ENCODE results near the gene FAM81A. TPM values are rescaled to one million over a fixed set of nuclear protein-coding genes. Genes with fewer than 3 reads are reported as not detected.

The FAM81A gene
- total and polyA plus RNA-seq, 4 donors = under 0.01 to 0.13 (median 0.07) TPM

DNA sequence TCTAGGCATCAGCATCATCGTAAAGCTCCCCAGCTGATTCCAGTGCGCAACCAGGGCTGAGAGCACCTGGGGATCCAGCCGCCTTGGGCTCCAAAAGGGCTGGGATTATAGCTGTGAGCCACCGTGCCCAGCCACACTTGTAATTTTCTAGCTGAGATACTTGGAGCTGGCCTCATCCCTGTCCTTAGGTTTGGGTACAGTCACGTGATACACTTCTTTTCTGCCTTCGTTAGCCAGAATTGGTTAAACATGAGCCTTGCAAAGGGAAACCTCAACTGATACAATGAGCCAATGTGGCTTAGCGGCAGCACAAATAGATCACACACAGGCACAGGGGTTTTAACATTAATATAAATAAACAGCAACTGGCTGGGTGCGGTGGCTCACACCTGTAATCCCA is 103.8 kb downstream of the FAM81A start:
- TF ChIP-seq YY1 (IDR thresholded peaks at IDR 0.05) (no peak), MAX (IDR thresholded peaks at IDR 0.05) (no peak)
- DNase-seq (ENCODE audit: low spot score) = no peak
- Histone ChIP-seq H3K27me3 (ENCODE audit: control insufficient read depth in 4 of 4, insufficient read depth in 4 of 4, low read length in 3 of 4) (no peaks in the 10 kb centered on the region), H3K27ac (ENCODE audit: low read depth in 1 of 2, low read length in 2 of 2) (no peak overlapping the region), H3K4me3 (ENCODE audit: low read depth in 1 of 3, low read length in 3 of 3) (no peak overlapping the region), H3K36me3 (ENCODE audit: control insufficient read depth in 4 of 4, insufficient read depth in 3 of 4, low read depth in 1 of 4, low read length in 3 of 4) (no peaks in the 10 kb centered on the region), H3K9me3 (ENCODE audit: control insufficient read depth in 4 of 4, low read length in 3 of 4) (no peaks in the 10 kb centered on the region), H3K4me1 (ENCODE audit: control insufficient read depth in 4 of 4, insufficient read depth in 4 of 4, low read length in 3 of 4) (peaks cover 0 to 3% (median 0%) of the 10 kb centered on the region in 4 donors), H3K9ac (ENCODE audit: low read depth in 1 of 2, low read length in 2 of 2) (no peak overlapping the region)
- WGBS = 87% methylated on average over 8 of the region's 8 CpGs

DNA sequence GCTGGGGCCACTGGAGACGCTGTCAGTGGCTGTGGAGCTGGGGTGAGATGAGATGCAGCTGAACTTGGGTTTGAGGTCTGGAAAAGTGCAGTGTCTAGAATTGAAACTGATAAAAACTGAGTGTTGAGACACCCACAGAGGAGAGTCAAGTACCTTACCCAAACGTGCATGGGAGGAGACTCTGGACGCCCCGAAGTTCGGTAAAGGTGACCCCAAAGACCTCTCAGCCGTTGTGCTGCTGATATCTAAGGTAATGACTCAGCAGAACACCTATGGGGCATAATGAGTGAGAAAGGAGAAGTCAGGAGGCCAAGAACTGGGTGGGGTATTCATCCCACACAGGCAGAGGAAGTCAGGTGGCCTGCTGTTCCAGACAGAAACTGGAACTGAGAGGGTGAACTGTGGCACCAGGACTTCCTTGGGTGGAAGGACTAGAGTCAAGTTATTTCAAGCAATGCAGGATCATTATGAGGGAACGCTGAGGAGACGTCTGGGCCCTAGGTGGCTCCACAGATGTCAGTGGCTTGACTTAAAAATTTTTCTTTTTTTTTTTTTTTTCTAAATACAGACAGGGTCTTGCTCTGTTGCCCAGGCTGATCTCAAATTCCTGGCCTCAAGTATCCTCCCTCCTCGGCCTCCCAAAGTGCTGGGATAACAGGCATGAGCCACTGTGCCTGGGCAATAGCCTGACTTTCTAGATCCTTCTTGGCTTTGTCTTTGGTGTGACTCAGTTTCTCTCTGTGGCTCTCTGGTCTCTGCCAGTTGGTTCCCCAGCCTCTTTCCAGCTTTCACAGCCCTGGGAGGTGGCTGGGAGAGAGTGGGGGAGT is 105.9 kb downstream of the FAM81A start:
- Histone ChIP-seq H3K4me1 (ENCODE audit: control insufficient read depth in 4 of 4, insufficient read depth in 4 of 4, low read length in 3 of 4) (peaks cover 0 to 3% (median 0%) of the 10 kb centered on the region in 4 donors), H3K27ac (ENCODE audit: low read depth in 1 of 2, low read length in 2 of 2) (no peak overlapping the region), H3K9me3 (ENCODE audit: control insufficient read depth in 4 of 4, low read length in 3 of 4) (no peaks in the 10 kb centered on the region), H3K4me3 (ENCODE audit: low read depth in 1 of 3, low read length in 3 of 3) (no peak overlapping the region), H3K9ac (ENCODE audit: low read depth in 1 of 2, low read length in 2 of 2) (no peak overlapping the region), H3K36me3 (ENCODE audit: control insufficient read depth in 4 of 4, insufficient read depth in 3 of 4, low read depth in 1 of 4, low read length in 3 of 4) (no peaks in the 10 kb centered on the region), H3K27me3 (ENCODE audit: control insufficient read depth in 4 of 4, insufficient read depth in 4 of 4, low read length in 3 of 4) (no peaks in the 10 kb centered on the region)
- no peak for TF ChIP-seq MAX (IDR thresholded peaks at IDR 0.05)
- WGBS = 68% methylated on average over 9 of the region's 9 CpGs
- no peak for DNase-seq (ENCODE audit: low spot score)

DNA sequence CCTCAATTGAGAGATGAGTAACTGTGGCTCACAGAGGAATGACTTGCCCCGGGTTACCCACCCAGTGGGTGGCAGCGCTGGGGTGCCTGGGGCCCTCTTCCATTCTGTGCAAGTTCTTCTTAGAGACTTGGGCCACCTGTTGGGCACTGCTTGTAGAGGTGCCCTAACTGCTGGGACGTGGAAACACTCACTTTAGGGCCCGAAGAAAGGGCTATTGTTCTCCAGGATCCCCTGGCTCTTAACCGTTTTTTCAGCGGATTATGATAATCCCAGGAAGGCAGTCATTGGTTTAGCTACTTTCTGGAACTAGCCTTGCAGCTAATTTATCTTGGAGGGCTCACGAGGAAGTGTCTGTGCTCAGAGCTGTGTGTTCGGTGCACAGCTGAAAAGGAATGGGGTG is 107.6 kb downstream of the FAM81A start:
- WGBS = 78% methylated on average over 8 of the region's 8 CpGs
- Histone ChIP-seq H3K27ac (ENCODE audit: low read depth in 1 of 2, low read length in 2 of 2) (no peak overlapping the region), H3K4me3 (ENCODE audit: low read depth in 1 of 3, low read length in 3 of 3) (no peak overlapping the region), H3K4me1 (ENCODE audit: control insufficient read depth in 4 of 4, insufficient read depth in 4 of 4, low read length in 3 of 4) (peaks cover 0 to 3% (median 0%) of the 10 kb centered on the region in 4 donors), H3K36me3 (ENCODE audit: control insufficient read depth in 4 of 4, insufficient read depth in 3 of 4, low read depth in 1 of 4, low read length in 3 of 4) (no peaks in the 10 kb centered on the region), H3K9ac (ENCODE audit: low read depth in 1 of 2, low read length in 2 of 2) (no peak overlapping the region), H3K9me3 (ENCODE audit: control insufficient read depth in 4 of 4, low read length in 3 of 4) (no peaks in the 10 kb centered on the region), H3K27me3 (ENCODE audit: control insufficient read depth in 4 of 4, insufficient read depth in 4 of 4, low read length in 3 of 4) (no peaks in the 10 kb centered on the region)
- TF ChIP-seq TAF1 (conservative IDR thresholded peaks at IDR 0.05) (no peak), RAD21 (IDR thresholded peaks at IDR 0.05) (no peak), NR2F2 (IDR thresholded peaks at IDR 0.05) (no peak), SP1 (IDR thresholded peaks at IDR 0.05) (no peak), HNF4A (conservative IDR thresholded peaks at IDR 0.05) (no peak), FOXA1 (IDR thresholded peaks at IDR 0.05) (no peak), GABPA (IDR thresholded peaks at IDR 0.05 in 1 of 2, conservative IDR thresholded peaks at IDR 0.05 in 1 of 2) (no peak), FOXA2 (IDR thresholded peaks at IDR 0.05) (no peak), MAX (IDR thresholded peaks at IDR 0.05) (no peak), YY1 (IDR thresholded peaks at IDR 0.05) (no peak), EGR1 (IDR thresholded peaks at IDR 0.05; ENCODE audit: low read depth in 2 of 2) (no peak), ZBTB33 (IDR thresholded peaks at IDR 0.05) (no peak), HNF4G (IDR thresholded peaks at IDR 0.05) (no peak), RXRA (IDR thresholded peaks at IDR 0.05) (no peak)
- TF ChIP-seq, protein P1, sequence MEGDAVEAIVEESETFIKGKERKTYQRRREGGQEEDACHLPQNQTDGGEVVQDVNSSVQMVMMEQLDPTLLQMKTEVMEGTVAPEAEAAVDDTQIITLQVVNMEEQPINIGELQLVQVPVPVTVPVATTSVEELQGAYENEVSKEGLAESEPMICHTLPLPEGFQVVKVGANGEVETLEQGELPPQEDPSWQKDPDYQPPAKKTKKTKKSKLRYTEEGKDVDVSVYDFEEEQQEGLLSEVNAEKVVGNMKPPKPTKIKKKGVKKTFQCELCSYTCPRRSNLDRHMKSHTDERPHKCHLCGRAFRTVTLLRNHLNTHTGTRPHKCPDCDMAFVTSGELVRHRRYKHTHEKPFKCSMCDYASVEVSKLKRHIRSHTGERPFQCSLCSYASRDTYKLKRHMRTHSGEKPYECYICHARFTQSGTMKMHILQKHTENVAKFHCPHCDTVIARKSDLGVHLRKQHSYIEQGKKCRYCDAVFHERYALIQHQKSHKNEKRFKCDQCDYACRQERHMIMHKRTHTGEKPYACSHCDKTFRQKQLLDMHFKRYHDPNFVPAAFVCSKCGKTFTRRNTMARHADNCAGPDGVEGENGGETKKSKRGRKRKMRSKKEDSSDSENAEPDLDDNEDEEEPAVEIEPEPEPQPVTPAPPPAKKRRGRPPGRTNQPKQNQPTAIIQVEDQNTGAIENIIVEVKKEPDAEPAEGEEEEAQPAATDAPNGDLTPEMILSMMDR (IDR thresholded peaks at IDR 0.05; ENCODE audit: low read depth, low read length, missing input control) = no peak
- TF ChIP-seq, protein P2, sequence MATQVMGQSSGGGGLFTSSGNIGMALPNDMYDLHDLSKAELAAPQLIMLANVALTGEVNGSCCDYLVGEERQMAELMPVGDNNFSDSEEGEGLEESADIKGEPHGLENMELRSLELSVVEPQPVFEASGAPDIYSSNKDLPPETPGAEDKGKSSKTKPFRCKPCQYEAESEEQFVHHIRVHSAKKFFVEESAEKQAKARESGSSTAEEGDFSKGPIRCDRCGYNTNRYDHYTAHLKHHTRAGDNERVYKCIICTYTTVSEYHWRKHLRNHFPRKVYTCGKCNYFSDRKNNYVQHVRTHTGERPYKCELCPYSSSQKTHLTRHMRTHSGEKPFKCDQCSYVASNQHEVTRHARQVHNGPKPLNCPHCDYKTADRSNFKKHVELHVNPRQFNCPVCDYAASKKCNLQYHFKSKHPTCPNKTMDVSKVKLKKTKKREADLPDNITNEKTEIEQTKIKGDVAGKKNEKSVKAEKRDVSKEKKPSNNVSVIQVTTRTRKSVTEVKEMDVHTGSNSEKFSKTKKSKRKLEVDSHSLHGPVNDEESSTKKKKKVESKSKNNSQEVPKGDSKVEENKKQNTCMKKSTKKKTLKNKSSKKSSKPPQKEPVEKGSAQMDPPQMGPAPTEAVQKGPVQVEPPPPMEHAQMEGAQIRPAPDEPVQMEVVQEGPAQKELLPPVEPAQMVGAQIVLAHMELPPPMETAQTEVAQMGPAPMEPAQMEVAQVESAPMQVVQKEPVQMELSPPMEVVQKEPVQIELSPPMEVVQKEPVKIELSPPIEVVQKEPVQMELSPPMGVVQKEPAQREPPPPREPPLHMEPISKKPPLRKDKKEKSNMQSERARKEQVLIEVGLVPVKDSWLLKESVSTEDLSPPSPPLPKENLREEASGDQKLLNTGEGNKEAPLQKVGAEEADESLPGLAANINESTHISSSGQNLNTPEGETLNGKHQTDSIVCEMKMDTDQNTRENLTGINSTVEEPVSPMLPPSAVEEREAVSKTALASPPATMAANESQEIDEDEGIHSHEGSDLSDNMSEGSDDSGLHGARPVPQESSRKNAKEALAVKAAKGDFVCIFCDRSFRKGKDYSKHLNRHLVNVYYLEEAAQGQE (IDR thresholded peaks at IDR 0.05) = no peak
- no peak for DNase-seq (ENCODE audit: low spot score)

Data from liver (tissue), 9 donors.